B cell (primary cell): Measurements from ENCODE around the gene EEF1E1.

Experiments
- CTCF ChIP-seq: fragments of 200-600 bp; IDR thresholded peaks from one replicate; pipeline ENCODE4 v1.8.0; 2022; ENCODE audit warnings: antibody characterized with exemption, mild to moderate bottlenecking
- EZH2 ChIP-seq: IDR thresholded peaks from 2 replicates; pipeline ENCODE4 v1.6.1; 2012; ENCODE audit warnings: borderline replicate concordance, low read depth, mild to moderate bottlenecking, moderate library complexity, low read length; ENCODE audit not compliant: insufficient read depth, poor library complexity, severe bottlenecking

- TF ChIP-seq CTCF = no peak
- no peak for TF ChIP-seq EZH2
Measured at GRCh38 chr6:8041913-8042583, 60.3 kb downstream of the EEF1E1 start.
